Osteocyte (in vitro differentiated cells): ENCODE measurements around the gene ANAPC1. TPM values are rescaled to one million over a fixed set of nuclear protein-coding genes. Genes with fewer than 3 reads are reported as not detected.
"Not testable (repeated sequence)": the region's sequence is repeated elsewhere in the genome, so short reads cannot be mapped to it uniquely, and the experiment has no call there.

Experiments used
- DNase-seq: peaks from one replicate; pipeline ENCODE4 v3.0.0; 2021; ENCODE audit warnings: mixed read lengths; ENCODE audit not compliant: unreplicated experiment; ENCODE audit errors: extremely low spot score
- H3K27ac Mint-ChIP-seq: one replicate; pipeline ENCODE4 v1.8.0; 2021; ENCODE audit warnings: mild to moderate bottlenecking, mixed read lengths; ENCODE audit not compliant: unreplicated experiment
- H3K27me3 Mint-ChIP-seq: one replicate; pipeline ENCODE4 v1.8.0; 2021; ENCODE audit warnings: mixed read lengths; ENCODE audit not compliant: unreplicated experiment
- H3K36me3 Mint-ChIP-seq: one replicate; pipeline ENCODE4 v1.8.0; 2021; ENCODE audit warnings: mixed read lengths; ENCODE audit not compliant: unreplicated experiment
- H3K4me1 Mint-ChIP-seq: one replicate; pipeline ENCODE4 v1.8.0; 2021; ENCODE audit warnings: mixed read lengths; ENCODE audit not compliant: unreplicated experiment
- H3K4me3 Mint-ChIP-seq: one replicate; pipeline ENCODE4 v1.8.0; 2021; ENCODE audit warnings: mild to moderate bottlenecking, moderate library complexity, mixed read lengths; ENCODE audit not compliant: unreplicated experiment
- H3K9me3 Mint-ChIP-seq: one replicate; pipeline ENCODE4 v1.8.0; 2021; ENCODE audit warnings: mixed read lengths; ENCODE audit not compliant: unreplicated experiment
- CTCF ChIP-seq: fragments of 200-600 bp; sonication (generic); IDR thresholded peaks from 2 replicates; pipeline ENCODE4 v1.5.0; 2021; ENCODE audit warnings: antibody characterized with exemption, mild to moderate bottlenecking, moderate library complexity
- total RNA-seq: library from RNA; stranded (reverse); gene quantifications from 2 replicates; pipeline ENCODE4 v1.2.1, GENCODE V29; 2021

The ANAPC1 gene
- total RNA-seq, 1 donor from 2014 or later = 28.8 TPM

DNA sequence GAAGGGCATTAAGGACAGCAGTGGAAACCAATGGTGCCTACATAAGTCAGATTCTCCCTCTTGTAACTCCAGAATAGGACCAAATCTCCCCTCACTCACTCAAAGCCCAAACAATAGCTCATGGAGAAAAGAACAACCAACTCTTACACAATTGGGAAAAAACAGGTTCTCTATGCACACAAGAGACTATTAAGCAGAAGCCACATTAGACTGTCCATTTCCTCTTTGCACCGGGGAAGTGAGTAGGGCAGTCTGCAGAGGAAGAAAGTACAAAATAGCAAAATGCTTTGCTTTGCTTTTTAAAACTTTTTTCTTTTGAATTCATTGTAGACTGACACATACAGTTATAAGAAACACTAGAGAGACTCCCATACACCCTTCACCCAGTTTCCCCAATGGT lies 133.4 kb downstream of the ANAPC1 start:
- not testable (repeated sequence) for H3K36me3 Mint-ChIP-seq, H3K4me3 Mint-ChIP-seq, H3K27me3 Mint-ChIP-seq, H3K27ac Mint-ChIP-seq, H3K9me3 Mint-ChIP-seq, H3K4me1 Mint-ChIP-seq, DNase-seq

GRCh38 chr2:111748429-111748828 lies 135.6 kb downstream of the ANAPC1 start:
- H3K4me3 Mint-ChIP-seq, H3K36me3 Mint-ChIP-seq, H3K27ac Mint-ChIP-seq, DNase-seq, H3K9me3 Mint-ChIP-seq, H3K4me1 Mint-ChIP-seq, H3K27me3 Mint-ChIP-seq: not testable (repeated sequence)

GRCh38 chr2:111747410-111748115 lies 136.4 kb downstream of the ANAPC1 start:
- peaks cover 14% of the 10 kb centered on the region for H3K27me3 Mint-ChIP-seq
- H3K4me1 Mint-ChIP-seq, H3K4me3 Mint-ChIP-seq, H3K36me3 Mint-ChIP-seq, H3K9me3 Mint-ChIP-seq, H3K27ac Mint-ChIP-seq: not testable (repeated sequence)
- DNase-seq = peak; percentile 91
- peak; percentile 66 for TF ChIP-seq CTCF

DNA sequence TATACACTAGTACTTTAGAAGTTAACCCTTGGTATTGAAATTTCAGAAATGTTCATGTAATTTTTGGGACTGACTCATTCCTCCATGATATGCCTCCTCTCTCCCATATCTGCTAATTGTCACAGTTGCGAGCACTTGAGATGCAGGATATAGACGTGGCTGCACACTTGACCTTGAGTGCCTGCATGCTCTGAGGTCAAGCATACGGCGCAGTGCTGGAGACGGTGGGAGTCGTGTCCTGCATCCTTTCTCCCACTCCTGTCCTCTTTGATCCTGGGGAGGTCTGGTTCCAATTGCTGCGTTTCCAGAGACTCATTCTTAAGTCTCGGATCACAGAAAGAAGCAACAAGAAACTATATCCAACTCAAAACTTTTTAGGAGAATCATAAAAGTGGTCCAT lies 139.2 kb downstream of the ANAPC1 start:
- not testable (repeated sequence) for DNase-seq, H3K36me3 Mint-ChIP-seq, H3K4me1 Mint-ChIP-seq, H3K9me3 Mint-ChIP-seq, H3K4me3 Mint-ChIP-seq, H3K27ac Mint-ChIP-seq
- H3K27me3 Mint-ChIP-seq = peaks cover 15% of the 10 kb centered on the region

DNA sequence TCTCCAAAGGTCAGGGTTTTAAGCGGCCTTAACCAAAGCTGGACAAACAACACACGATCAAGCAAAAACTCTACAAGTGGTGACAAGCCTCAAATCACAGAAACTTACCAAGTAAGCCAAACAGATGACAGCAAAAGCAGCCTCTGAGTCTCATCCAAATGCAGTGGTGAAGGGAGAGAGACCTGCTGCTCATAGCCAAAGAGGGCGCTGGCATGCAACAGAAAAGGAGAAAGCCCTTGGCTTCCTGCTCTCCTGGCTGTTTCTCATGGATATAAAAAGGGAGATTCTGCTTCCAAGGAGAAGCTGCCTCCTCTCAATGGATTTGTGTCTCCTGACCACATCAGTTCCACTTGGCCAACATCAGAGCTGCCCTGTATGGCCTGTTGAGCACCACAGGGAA lies 142.5 kb downstream of the ANAPC1 start:
- H3K27ac Mint-ChIP-seq, H3K36me3 Mint-ChIP-seq, H3K4me3 Mint-ChIP-seq, H3K4me1 Mint-ChIP-seq, H3K9me3 Mint-ChIP-seq, DNase-seq: not testable (repeated sequence)
- peaks cover 15% of the 10 kb centered on the region for H3K27me3 Mint-ChIP-seq

GRCh38 chr2:111735838-111736721 lies 147.9 kb downstream of the ANAPC1 start:
- peak overlapping the region; percentile 81 for H3K27ac Mint-ChIP-seq

GRCh38 chr2:111735420-111735819 lies 148.6 kb downstream of the ANAPC1 start:
- not testable (repeated sequence) for H3K9me3 Mint-ChIP-seq, H3K36me3 Mint-ChIP-seq, H3K27me3 Mint-ChIP-seq, H3K4me3 Mint-ChIP-seq, DNase-seq
- Mint-ChIP-seq H3K27ac (peak overlapping the region; percentile 81), H3K4me1 (peaks cover 10% of the 10 kb centered on the region)

More at GRCh38 chr2:111735838-111736721, 147.9 kb downstream of the ANAPC1 start:
- TF ChIP-seq CTCF = peak; percentile 54
- not testable (repeated sequence) for H3K9me3 Mint-ChIP-seq, H3K27me3 Mint-ChIP-seq, H3K4me3 Mint-ChIP-seq, H3K36me3 Mint-ChIP-seq, DNase-seq
- H3K4me1 Mint-ChIP-seq = peaks cover 10% of the 10 kb centered on the region

GRCh38 chr2:111729812-111730458 lies 154.1 kb downstream of the ANAPC1 start:
- H3K4me3 Mint-ChIP-seq, H3K4me1 Mint-ChIP-seq, H3K9me3 Mint-ChIP-seq, H3K27me3 Mint-ChIP-seq, DNase-seq, H3K27ac Mint-ChIP-seq, H3K36me3 Mint-ChIP-seq: not testable (repeated sequence)

DNA sequence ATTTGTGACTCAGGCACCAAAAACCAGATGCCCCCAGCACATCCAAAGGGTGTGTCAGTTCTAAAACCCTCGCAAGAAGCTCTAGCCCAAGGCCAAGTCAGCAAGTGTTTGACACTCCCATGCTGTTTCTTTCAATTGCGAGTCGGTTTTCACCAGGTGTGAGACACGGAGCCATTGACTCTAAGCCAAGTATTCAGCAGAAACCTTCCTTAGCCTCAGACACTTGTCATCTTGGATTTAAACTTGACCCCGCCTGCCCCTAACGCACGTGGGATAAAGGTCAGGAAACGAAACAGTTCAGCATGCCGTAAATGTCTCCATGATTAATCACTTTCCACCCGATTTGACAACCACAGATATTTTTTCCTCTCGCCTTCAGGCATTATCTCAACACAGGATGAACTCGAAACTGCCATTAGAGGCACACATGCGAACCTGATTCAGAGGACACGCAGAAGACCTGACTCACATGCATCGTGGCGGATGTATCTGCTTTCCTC lies 156.3 kb downstream of the ANAPC1 start:
- not testable (repeated sequence) for H3K27ac Mint-ChIP-seq, H3K36me3 Mint-ChIP-seq, H3K4me3 Mint-ChIP-seq, H3K27me3 Mint-ChIP-seq, H3K9me3 Mint-ChIP-seq, DNase-seq, H3K4me1 Mint-ChIP-seq
